Thyroid gland (tissue), 4 donors: ENCODE results near the gene CACNA1A.

Experiments
- POLR2A ChIP-seq, 2 donors: fragments of 450-650 bp; IDR thresholded peaks; one replicate each; pipeline ENCODE4 v1.6.1; 2017; ENCODE audit warnings: antibody characterized with exemption in 2 of 2, mild to moderate bottlenecking in 2 of 2, moderate library complexity in 1 of 2
- TF ChIP-seq, protein P1 (sequence below), 6 experiments: fragments of 200-600 bp in 3 of 6; fragments of 450-650 bp in 3 of 6; sonication (generic) in 3 of 6; IDR thresholded peaks; one replicate each; pipeline ENCODE4 v1.5.1; 2016 to 2019; ENCODE audit warnings: antibody characterized with exemption in 6 of 6, mild to moderate bottlenecking in 2 of 6, inconsistent platforms in 1 of 6, moderate library complexity in 1 of 6

DNA sequence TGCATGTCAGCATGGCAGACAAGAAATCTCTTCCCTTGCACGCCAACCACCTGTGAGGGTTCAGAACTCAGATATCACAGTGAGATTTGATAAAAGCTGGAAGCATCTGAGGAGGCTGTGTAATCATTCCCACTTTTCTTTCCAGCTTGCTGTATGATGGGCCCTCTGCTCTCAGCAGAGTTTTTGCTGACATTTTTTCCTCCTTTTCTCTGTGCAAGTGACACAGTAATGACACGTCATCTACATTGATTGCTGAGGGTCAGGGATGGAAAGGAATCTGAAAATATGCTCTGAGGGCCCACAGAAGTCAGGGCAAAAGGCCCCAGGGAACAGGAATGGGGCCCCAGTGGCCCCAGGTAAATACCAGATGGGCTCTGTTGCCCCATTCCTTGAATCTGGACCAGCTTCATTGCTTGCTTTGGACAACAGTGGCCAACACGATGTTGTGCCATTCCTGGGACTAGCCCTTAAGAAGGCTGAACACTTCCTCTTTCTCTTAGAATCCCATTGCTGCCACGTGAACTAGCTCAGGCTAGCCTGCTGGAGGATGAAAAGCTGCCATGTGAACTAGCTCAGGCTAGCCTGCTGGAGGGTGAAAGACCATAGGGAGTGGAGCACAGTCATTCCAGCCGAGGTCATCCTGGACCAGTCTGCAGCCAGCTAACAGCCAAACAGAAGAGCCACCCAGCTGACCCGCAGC lies 68.2 kb downstream of the CACNA1A start:
- TF ChIP-seq POLR2A (IDR thresholded peaks at IDR 0.05) = no peak
- TF ChIP-seq, protein P1, sequence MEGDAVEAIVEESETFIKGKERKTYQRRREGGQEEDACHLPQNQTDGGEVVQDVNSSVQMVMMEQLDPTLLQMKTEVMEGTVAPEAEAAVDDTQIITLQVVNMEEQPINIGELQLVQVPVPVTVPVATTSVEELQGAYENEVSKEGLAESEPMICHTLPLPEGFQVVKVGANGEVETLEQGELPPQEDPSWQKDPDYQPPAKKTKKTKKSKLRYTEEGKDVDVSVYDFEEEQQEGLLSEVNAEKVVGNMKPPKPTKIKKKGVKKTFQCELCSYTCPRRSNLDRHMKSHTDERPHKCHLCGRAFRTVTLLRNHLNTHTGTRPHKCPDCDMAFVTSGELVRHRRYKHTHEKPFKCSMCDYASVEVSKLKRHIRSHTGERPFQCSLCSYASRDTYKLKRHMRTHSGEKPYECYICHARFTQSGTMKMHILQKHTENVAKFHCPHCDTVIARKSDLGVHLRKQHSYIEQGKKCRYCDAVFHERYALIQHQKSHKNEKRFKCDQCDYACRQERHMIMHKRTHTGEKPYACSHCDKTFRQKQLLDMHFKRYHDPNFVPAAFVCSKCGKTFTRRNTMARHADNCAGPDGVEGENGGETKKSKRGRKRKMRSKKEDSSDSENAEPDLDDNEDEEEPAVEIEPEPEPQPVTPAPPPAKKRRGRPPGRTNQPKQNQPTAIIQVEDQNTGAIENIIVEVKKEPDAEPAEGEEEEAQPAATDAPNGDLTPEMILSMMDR (IDR thresholded peaks at IDR 0.05) = no peak
